ENCODE data around the gene TMEM141. TPM values are rescaled to one million over a fixed set of nuclear protein-coding genes. Genes with fewer than 3 reads are reported as not detected.
"Not testable (repeated sequence)": the region's sequence is repeated elsewhere in the genome, so short reads cannot be mapped to it uniquely, and the experiment has no call there.

TMEM141 gene
- total RNA-seq, 1 donor from 2014 or later: 228 TPM

- FAIRE-seq (no peak), DNase-seq (ENCODE audit: low read depth) (no peak)
- Histone ChIP-seq H3K36me3 (ENCODE audit: control insufficient read depth, insufficient read depth, low read length) (peaks cover 5% of the 10 kb centered on the region), H3K27me3 (ENCODE audit: control insufficient read depth, insufficient read depth, low read length) (no peaks in the 10 kb centered on the region), H3K4me3 (ENCODE audit: low read depth, low read length) (no peak overlapping the region)
- TF ChIP-seq, protein P1, sequence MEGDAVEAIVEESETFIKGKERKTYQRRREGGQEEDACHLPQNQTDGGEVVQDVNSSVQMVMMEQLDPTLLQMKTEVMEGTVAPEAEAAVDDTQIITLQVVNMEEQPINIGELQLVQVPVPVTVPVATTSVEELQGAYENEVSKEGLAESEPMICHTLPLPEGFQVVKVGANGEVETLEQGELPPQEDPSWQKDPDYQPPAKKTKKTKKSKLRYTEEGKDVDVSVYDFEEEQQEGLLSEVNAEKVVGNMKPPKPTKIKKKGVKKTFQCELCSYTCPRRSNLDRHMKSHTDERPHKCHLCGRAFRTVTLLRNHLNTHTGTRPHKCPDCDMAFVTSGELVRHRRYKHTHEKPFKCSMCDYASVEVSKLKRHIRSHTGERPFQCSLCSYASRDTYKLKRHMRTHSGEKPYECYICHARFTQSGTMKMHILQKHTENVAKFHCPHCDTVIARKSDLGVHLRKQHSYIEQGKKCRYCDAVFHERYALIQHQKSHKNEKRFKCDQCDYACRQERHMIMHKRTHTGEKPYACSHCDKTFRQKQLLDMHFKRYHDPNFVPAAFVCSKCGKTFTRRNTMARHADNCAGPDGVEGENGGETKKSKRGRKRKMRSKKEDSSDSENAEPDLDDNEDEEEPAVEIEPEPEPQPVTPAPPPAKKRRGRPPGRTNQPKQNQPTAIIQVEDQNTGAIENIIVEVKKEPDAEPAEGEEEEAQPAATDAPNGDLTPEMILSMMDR (IDR thresholded peaks at IDR 0.05; ENCODE audit: insufficient read depth, low read length, severe bottlenecking): no peak
These were observed 47.4 kb downstream of the TMEM141 start for GRCh38 chr9:136838314-136839228.

DNA sequence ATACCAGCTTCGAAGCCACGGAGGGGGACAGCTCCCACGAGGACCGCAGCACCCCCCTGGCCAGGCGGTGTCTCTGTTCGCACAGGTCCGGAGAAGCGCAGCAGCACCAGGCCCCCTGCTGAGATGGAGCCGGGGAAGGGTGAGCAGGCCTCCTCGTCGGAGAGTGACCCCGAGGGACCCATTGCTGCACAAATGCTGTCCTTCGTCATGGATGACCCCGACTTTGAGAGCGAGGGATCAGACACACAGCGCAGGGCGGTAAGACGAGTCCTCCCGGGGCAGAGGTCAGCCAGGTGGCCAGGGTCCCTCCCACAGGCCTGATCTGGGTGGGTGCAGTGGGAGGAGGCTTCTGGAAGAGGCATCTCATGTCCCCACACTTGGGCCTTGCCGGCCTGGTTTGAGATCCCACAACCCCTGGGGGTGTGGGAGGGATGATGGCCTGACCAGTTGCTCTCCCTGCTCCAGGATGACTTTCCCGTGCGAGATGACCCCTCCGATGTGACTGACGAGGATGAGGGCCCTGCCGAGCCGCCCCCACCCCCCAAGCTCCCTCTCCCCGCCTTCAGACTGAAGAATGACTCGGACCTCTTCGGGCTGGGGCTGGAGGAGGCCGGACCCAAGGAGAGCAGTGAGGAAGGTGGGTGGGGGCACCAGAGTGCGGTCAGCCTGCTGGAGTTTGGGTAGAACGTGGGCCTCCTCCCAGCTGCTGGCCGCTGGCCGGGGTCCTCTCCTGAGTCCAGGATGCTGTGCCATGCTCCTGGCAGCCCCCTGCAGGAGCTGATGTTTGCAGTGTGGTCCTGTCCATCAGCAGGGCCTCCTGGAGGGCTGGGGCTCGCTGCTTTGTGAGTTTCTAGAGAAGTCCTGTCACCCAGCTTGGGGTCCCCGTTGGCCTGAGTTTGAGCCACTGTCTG lies 48.3 kb downstream of the TMEM141 start:
- TF ChIP-seq, protein P1 (IDR thresholded peaks at IDR 0.05; ENCODE audit: insufficient read depth, low read length, severe bottlenecking): no peak
- FAIRE-seq (no peak), DNase-seq (ENCODE audit: low read depth) (no peak)
- Histone ChIP-seq H3K36me3 (ENCODE audit: control insufficient read depth, insufficient read depth, low read length) (peaks cover 5% of the 10 kb centered on the region), H3K4me3 (ENCODE audit: low read depth, low read length) (no peak overlapping the region), H3K27me3 (ENCODE audit: control insufficient read depth, insufficient read depth, low read length) (no peaks in the 10 kb centered on the region)

- H3K27me3 ChIP-seq (ENCODE audit: control insufficient read depth, insufficient read depth, low read length): peaks cover 2% of the 10 kb centered on the region
- H3K4me3 ChIP-seq (ENCODE audit: low read depth, low read length): no peak overlapping the region
- FAIRE-seq (no peak), DNase-seq (ENCODE audit: low read depth) (no peak)
- H3K36me3 ChIP-seq (ENCODE audit: control insufficient read depth, insufficient read depth, low read length): peaks cover 5% of the 10 kb centered on the region
- TF ChIP-seq, protein P1 (IDR thresholded peaks at IDR 0.05; ENCODE audit: insufficient read depth, low read length, severe bottlenecking): no peak
These were observed 49.2 kb downstream of the TMEM141 start for GRCh38 chr9:136840140-136840876.

DNA sequence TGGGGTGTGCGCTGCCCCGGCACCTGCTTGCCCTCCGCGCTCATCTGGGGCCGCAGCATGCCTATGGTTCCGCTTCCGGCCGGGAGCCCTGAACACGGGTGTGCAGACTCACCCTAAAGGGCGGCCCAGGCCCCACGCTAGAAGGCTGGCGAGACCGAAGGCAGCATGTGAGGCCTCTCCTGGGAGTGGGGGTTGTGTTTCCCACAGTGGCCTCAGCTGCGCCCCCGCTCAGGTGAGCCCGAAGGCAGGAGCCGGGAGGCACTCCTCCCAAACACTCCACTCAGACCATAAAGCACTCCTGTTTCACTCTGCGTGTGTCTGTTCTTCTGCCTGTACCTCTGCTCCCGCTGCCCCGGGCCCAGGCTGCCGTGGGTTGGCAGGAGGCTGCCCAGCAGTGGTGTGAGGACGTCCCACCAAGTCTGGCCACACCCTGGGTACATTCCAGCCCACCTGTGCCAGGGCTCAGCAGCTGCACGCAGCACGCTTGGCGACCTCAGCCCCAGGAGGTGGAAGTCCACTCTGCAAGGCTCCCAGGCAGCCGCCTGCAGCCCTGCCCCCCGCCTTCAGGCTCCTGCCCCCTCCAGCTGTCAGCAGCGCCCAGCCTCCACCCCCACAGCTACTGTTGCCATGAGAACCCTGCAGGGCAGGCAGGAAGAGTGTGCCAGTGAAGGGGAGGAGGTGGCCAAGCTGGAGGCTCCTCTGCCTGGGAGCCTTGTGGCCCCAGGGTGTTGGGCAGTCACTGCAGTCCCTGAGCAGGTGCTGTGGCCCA lies 49.9 kb downstream of the TMEM141 start:
- FAIRE-seq (no peak), DNase-seq (ENCODE audit: low read depth) (peak; percentile 15)
- TF ChIP-seq, protein P1 (IDR thresholded peaks at IDR 0.05; ENCODE audit: insufficient read depth, low read length, severe bottlenecking): no peak
- no peak overlapping the region for H3K4me3 ChIP-seq (ENCODE audit: low read depth, low read length)
- peaks cover 4% of the 10 kb centered on the region for H3K36me3 ChIP-seq (ENCODE audit: control insufficient read depth, insufficient read depth, low read length)
- H3K27me3 ChIP-seq (ENCODE audit: control insufficient read depth, insufficient read depth, low read length): peaks cover 3% of the 10 kb centered on the region

GRCh38 chr9:136841646-136842379 lies 50.7 kb downstream of the TMEM141 start:
- FAIRE-seq: peak; percentile 70
- H3K4me3 ChIP-seq (ENCODE audit: low read depth, low read length): not testable (repeated sequence)

More at GRCh38 chr9:136841646-136842379, 50.7 kb downstream of the TMEM141 start:
- not testable (repeated sequence) for DNase-seq (ENCODE audit: low read depth); H3K36me3 ChIP-seq (ENCODE audit: control insufficient read depth, insufficient read depth, low read length); H3K27me3 ChIP-seq (ENCODE audit: control insufficient read depth, insufficient read depth, low read length)

All from bronchial epithelial cell (primary cell).